ENCODE results near the gene LHX6. TPM values are rescaled to one million over a fixed set of nuclear protein-coding genes. Genes with fewer than 3 reads are reported as not detected.

Gene LHX6
- total and polyA plus RNA-seq, 9 of the 15 experiments (the other 6 are each of a cell fraction or from before 2014, with no cell fraction given), result 2.8 to 16.3 (median 7.9) TPM

DNA sequence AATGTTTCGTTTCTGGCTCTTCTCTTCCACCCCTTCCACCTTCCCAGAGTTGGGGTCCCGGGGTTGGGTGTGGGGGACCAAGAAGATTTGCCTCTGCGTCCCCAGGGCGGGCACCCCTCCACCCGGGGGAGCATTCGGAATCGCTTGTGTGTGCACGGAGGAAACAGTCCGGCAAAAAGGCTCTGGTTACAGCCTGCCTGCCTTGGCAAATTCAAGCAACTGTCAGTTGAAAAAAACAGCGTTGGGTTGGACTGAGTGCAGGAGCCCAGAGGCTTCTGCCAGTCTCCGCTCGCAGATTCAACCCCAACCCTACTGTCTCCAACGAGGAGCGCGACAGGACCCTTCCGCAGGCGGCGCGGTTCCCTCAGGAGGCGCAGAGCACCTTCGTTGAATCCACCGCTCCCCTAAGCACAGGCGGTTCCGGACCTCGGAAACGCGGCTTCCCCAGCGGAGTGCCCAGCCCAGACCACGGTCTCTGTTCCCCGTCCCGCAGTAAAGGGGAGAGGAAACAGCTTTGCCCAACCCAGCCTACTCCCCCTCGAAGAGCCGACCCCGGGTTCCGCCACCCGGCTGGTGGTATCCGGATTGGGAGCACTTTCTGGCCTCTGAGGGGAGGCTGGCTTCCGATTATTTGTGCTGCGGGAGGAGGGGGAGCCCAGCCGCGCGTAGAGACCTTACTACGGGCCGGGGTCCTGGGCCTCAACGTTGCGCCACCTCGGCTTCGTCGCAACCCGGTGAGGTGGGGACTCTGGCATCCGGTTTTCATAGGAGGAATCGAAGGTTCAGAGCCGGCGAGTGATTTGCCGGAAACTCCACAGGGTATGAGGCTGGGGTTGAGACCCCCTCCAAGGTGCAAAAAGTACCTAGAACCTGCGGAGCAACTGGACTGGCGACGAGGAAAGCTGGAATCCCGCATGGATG, 9.6 kb downstream of the LHX6 start:
- H3K27ac ChIP-seq (ENCODE audit: extremely low read depth, low read depth, low read length), result no peak overlapping the region
- H2AFZ ChIP-seq (ENCODE audit: low read depth, low read length), result no peak overlapping the region
- H3K27me3 ChIP-seq (ENCODE audit: control insufficient read depth in 2 of 2, insufficient read depth in 2 of 2, low read length in 2 of 2), result no peaks in the 10 kb centered on the region
- H3K9ac ChIP-seq (ENCODE audit: insufficient read depth in 1 of 2, low read depth in 2 of 2, low read length in 2 of 2), result no peak overlapping the region
- H3K36me3 ChIP-seq (ENCODE audit: control insufficient read depth, insufficient read depth, low read length), result no peaks in the 10 kb centered on the region
- FAIRE-seq (no peak), ATAC-seq (no peak), DNase-seq (ENCODE audit: extremely low read depth in 1 of 4, low spot score in 3 of 4) (no peak)
- no TSS peak for BruUV-seq (replicated peaks)
- H4K20me1 ChIP-seq (replicated peaks; ENCODE audit: control insufficient read depth, insufficient read depth, low read length), result no peaks in the 10 kb centered on the region
- WGBS (ENCODE audit: insufficient coverage, low coverage, missing lambda C conversion rate), result 73% methylated on average over 54 of the region's 59 CpGs
- in situ Hi-C loops (cut with MboI), result no loop called here
- TF ChIP-seq PCBP2 (IDR thresholded peaks at IDR 0.05; ENCODE audit: low read depth, low read length, poor library complexity, severe bottlenecking) (no peak), KLF1 (tag; IDR thresholded peaks at IDR 0.05) (no peak), STAT5B (CRISPR knock-in tag; IDR thresholded peaks at IDR 0.05) (no peak), CBX5 (IDR thresholded peaks at IDR 0.05; ENCODE audit: borderline replicate concordance, low read depth) (no peak)
- TF ChIP-seq, protein P1, sequence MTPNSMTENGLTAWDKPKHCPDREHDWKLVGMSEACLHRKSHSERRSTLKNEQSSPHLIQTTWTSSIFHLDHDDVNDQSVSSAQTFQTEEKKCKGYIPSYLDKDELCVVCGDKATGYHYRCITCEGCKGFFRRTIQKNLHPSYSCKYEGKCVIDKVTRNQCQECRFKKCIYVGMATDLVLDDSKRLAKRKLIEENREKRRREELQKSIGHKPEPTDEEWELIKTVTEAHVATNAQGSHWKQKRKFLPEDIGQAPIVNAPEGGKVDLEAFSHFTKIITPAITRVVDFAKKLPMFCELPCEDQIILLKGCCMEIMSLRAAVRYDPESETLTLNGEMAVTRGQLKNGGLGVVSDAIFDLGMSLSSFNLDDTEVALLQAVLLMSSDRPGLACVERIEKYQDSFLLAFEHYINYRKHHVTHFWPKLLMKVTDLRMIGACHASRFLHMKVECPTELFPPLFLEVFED (CRISPR knock-in tag; conservative IDR thresholded peaks at IDR 0.05), result no peak
- TF ChIP-seq, protein P2, sequence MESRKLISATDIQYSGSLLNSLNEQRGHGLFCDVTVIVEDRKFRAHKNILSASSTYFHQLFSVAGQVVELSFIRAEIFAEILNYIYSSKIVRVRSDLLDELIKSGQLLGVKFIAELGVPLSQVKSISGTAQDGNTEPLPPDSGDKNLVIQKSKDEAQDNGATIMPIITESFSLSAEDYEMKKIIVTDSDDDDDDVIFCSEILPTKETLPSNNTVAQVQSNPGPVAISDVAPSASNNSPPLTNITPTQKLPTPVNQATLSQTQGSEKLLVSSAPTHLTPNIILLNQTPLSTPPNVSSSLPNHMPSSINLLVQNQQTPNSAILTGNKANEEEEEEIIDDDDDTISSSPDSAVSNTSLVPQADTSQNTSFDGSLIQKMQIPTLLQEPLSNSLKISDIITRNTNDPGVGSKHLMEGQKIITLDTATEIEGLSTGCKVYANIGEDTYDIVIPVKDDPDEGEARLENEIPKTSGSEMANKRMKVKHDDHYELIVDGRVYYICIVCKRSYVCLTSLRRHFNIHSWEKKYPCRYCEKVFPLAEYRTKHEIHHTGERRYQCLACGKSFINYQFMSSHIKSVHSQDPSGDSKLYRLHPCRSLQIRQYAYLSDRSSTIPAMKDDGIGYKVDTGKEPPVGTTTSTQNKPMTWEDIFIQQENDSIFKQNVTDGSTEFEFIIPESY (CRISPR knock-in tag; IDR thresholded peaks at IDR 0.05), result peak; percentile 21; the same call in 1 of the 2 replicates
- TF ChIP-seq, protein P3, sequence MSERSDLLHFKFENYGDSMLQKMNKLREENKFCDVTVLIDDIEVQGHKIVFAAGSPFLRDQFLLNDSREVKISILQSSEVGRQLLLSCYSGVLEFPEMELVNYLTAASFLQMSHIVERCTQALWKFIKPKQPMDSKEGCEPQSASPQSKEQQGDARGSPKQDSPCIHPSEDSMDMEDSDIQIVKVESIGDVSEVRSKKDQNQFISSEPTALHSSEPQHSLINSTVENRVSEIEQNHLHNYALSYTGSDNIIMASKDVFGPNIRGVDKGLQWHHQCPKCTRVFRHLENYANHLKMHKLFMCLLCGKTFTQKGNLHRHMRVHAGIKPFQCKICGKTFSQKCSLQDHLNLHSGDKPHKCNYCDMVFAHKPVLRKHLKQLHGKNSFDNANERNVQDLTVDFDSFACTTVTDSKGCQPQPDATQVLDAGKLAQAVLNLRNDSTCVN (CRISPR knock-in tag; IDR thresholded peaks at IDR 0.05), result no peak
- TF ChIP-seq, protein P4, sequence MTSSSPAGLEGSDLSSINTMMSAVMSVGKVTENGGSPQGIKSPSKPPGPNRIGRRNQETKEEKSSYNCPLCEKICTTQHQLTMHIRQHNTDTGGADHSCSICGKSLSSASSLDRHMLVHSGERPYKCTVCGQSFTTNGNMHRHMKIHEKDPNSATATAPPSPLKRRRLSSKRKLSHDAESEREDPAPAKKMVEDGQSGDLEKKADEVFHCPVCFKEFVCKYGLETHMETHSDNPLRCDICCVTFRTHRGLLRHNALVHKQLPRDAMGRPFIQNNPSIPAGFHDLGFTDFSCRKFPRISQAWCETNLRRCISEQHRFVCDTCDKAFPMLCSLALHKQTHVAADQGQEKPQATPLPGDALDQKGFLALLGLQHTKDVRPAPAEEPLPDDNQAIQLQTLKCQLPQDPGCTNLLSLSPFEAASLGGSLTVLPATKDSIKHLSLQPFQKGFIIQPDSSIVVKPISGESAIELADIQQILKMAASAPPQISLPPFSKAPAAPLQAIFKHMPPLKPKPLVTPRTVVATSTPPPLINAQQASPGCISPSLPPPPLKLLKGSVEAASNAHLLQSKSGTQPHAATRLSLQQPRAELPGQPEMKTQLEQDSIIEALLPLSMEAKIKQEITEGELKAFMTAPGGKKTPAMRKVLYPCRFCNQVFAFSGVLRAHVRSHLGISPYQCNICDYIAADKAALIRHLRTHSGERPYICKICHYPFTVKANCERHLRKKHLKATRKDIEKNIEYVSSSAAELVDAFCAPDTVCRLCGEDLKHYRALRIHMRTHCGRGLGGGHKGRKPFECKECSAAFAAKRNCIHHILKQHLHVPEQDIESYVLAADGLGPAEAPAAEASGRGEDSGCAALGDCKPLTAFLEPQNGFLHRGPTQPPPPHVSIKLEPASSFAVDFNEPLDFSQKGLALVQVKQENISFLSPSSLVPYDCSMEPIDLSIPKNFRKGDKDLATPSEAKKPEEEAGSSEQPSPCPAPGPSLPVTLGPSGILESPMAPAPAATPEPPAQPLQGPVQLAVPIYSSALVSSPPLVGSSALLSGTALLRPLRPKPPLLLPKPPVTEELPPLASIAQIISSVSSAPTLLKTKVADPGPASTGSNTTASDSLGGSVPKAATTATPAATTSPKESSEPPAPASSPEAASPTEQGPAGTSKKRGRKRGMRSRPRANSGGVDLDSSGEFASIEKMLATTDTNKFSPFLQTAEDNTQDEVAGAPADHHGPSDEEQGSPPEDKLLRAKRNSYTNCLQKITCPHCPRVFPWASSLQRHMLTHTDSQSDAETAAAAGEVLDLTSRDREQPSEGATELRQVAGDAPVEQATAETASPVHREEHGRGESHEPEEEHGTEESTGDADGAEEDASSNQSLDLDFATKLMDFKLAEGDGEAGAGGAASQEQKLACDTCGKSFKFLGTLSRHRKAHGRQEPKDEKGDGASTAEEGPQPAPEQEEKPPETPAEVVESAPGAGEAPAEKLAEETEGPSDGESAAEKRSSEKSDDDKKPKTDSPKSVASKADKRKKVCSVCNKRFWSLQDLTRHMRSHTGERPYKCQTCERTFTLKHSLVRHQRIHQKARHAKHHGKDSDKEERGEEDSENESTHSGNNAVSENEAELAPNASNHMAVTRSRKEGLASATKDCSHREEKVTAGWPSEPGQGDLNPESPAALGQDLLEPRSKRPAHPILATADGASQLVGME (CRISPR knock-in tag; IDR thresholded peaks at IDR 0.05), result no peak
- POLR2A ChIA-PET, result no interaction called here
- peaks cover 2% of the 10 kb centered on the region; the same call in 1 of the 2 replicates for H3K9me3 ChIP-seq (replicated peaks; ENCODE audit: control insufficient read depth, insufficient read depth, low read depth, low read length)
- H3K4me1 ChIP-seq (replicated peaks in 1 of 2; ENCODE audit: control insufficient read depth in 2 of 2, insufficient read depth in 2 of 2, low read length in 2 of 2), result peaks cover 23 to 31% of the 10 kb centered on the region in 2 experiments
- H3K9me1 ChIP-seq (ENCODE audit: control insufficient read depth, insufficient read depth, low read length), result no peaks in the 10 kb centered on the region
- H3K4me2 ChIP-seq (ENCODE audit: insufficient read depth, low read length), result no peak overlapping the region
- intact Hi-C loops (cut with micrococcal nuclease), result no loop called here
- no peaks in the 10 kb centered on the region for H3K79me2 ChIP-seq (ENCODE audit: control insufficient read depth, insufficient read depth, low read length)
- no peak overlapping the region for H3K4me3 ChIP-seq
- CTCF ChIA-PET (ENCODE audit: low intra/inter-chr PET ratio), result no interaction called here

All from K562 (cell line).